ENCODE data around the gene PER3.

GRCh38 chr1:7767176-7767575 lies 16.9 kb upstream of the PER3 start:
- TF ChIP-seq CTCF (IDR thresholded peaks at IDR 0.05; ENCODE audit: low read depth, low read length, poor library complexity, severe bottlenecking) (no peak), EZH2phosphoT487 (IDR thresholded peaks at IDR 0.05; ENCODE audit: borderline replicate concordance, low read length) (no peak)

All from DOHH2 (cell line).